ENCODE measurements around the gene PITRM1.

Gene PITRM1

DNA sequence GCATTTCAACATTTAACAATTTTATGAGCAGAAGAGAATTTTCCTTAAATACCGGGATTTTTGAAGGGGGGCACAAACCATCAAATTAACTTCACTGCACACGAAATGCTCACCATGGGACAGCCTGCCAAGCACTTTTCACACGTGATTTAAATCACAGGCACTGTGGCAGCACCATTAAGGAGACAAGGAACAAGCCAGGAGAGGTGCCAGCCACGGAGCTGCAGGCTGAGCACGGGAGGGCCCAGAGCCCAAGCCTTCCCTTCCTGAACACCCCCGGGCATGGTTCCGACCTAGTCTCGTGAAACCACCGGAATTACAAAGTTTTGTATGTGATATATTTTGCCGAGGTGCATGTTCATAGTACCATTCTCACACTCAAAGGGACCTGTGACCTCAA is 13.4 kb downstream of the PITRM1 start:
- TF ChIP-seq TCF12 (IDR thresholded peaks at IDR 0.05; ENCODE audit: low read depth) (no peak), CREB1 (IDR thresholded peaks at IDR 0.05; ENCODE audit: low read depth) (no peak), YY1 (IDR thresholded peaks at IDR 0.05; ENCODE audit: low read depth) (no peak), ZBTB7A (IDR thresholded peaks at IDR 0.05; ENCODE audit: low read depth) (no peak), FOXM1 (IDR thresholded peaks at IDR 0.05; ENCODE audit: borderline replicate concordance, low read depth) (no peak), EGR1 (IDR thresholded peaks at IDR 0.05) (no peak), EP300 (IDR thresholded peaks at IDR 0.05; ENCODE audit: borderline replicate concordance) (no peak), TEAD4 (IDR thresholded peaks at IDR 0.05) (no peak), TAF1 (IDR thresholded peaks at IDR 0.05; ENCODE audit: low read depth) (no peak), CEBPB (IDR thresholded peaks at IDR 0.05) (no peak), NFIC (IDR thresholded peaks at IDR 0.05) (no peak), RAD21 (IDR thresholded peaks at IDR 0.05; ENCODE audit: low read depth) (no peak)
- TF ChIP-seq, protein P1, sequence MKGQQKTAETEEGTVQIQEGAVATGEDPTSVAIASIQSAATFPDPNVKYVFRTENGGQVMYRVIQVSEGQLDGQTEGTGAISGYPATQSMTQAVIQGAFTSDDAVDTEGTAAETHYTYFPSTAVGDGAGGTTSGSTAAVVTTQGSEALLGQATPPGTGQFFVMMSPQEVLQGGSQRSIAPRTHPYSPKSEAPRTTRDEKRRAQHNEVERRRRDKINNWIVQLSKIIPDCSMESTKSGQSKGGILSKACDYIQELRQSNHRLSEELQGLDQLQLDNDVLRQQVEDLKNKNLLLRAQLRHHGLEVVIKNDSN (IDR thresholded peaks at IDR 0.05) = no peak
- TF ChIP-seq, protein P2, sequence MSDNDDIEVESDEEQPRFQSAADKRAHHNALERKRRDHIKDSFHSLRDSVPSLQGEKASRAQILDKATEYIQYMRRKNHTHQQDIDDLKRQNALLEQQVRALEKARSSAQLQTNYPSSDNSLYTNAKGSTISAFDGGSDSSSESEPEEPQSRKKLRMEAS (IDR thresholded peaks at IDR 0.05) = no peak
- TF ChIP-seq, protein P3, sequence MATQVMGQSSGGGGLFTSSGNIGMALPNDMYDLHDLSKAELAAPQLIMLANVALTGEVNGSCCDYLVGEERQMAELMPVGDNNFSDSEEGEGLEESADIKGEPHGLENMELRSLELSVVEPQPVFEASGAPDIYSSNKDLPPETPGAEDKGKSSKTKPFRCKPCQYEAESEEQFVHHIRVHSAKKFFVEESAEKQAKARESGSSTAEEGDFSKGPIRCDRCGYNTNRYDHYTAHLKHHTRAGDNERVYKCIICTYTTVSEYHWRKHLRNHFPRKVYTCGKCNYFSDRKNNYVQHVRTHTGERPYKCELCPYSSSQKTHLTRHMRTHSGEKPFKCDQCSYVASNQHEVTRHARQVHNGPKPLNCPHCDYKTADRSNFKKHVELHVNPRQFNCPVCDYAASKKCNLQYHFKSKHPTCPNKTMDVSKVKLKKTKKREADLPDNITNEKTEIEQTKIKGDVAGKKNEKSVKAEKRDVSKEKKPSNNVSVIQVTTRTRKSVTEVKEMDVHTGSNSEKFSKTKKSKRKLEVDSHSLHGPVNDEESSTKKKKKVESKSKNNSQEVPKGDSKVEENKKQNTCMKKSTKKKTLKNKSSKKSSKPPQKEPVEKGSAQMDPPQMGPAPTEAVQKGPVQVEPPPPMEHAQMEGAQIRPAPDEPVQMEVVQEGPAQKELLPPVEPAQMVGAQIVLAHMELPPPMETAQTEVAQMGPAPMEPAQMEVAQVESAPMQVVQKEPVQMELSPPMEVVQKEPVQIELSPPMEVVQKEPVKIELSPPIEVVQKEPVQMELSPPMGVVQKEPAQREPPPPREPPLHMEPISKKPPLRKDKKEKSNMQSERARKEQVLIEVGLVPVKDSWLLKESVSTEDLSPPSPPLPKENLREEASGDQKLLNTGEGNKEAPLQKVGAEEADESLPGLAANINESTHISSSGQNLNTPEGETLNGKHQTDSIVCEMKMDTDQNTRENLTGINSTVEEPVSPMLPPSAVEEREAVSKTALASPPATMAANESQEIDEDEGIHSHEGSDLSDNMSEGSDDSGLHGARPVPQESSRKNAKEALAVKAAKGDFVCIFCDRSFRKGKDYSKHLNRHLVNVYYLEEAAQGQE (IDR thresholded peaks at IDR 0.05; ENCODE audit: low read depth) = no peak

DNA sequence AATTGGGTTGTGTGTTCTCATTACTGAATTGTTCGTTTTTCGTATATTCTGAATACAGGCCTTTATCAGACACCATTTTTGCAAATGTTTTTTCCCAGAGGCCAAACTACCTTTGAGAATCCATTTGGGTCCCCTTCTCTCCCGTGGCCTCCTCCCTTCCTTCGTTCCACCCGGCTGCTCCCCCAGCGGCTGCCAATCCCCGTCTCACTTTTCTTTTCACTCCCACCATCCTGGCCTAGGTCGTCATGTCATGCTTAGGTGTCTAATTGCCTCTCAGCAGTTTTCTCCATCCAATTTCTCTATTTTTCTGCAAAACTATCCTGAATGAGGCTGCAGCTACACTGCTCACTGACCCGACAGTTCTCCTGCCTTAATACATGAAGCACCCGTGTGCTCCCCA is 17.9 kb downstream of the PITRM1 start:
- TF ChIP-seq TEAD4 (IDR thresholded peaks at IDR 0.05) = no peak
- no peak for TF ChIP-seq CREB1 (IDR thresholded peaks at IDR 0.05; ENCODE audit: low read depth)
- no peak for TF ChIP-seq FOXM1 (IDR thresholded peaks at IDR 0.05; ENCODE audit: borderline replicate concordance, low read depth)
- no peak for TF ChIP-seq NFIC (IDR thresholded peaks at IDR 0.05)
- no peak for TF ChIP-seq CEBPB (IDR thresholded peaks at IDR 0.05)
- no peak for TF ChIP-seq TCF12 (IDR thresholded peaks at IDR 0.05; ENCODE audit: low read depth)
- no peak for TF ChIP-seq EGR1 (IDR thresholded peaks at IDR 0.05)
- TF ChIP-seq RAD21 (IDR thresholded peaks at IDR 0.05; ENCODE audit: low read depth) = no peak
- no peak for TF ChIP-seq EP300 (IDR thresholded peaks at IDR 0.05; ENCODE audit: borderline replicate concordance)
- no peak for TF ChIP-seq ZBTB7A (IDR thresholded peaks at IDR 0.05; ENCODE audit: low read depth)
- TF ChIP-seq, protein P1 (IDR thresholded peaks at IDR 0.05) = no peak
- TF ChIP-seq YY1 (IDR thresholded peaks at IDR 0.05; ENCODE audit: low read depth) = no peak
- TF ChIP-seq, protein P3 (IDR thresholded peaks at IDR 0.05; ENCODE audit: low read depth) = no peak
- no peak for TF ChIP-seq TAF1 (IDR thresholded peaks at IDR 0.05; ENCODE audit: low read depth)
- TF ChIP-seq, protein P2 (IDR thresholded peaks at IDR 0.05) = no peak

DNA sequence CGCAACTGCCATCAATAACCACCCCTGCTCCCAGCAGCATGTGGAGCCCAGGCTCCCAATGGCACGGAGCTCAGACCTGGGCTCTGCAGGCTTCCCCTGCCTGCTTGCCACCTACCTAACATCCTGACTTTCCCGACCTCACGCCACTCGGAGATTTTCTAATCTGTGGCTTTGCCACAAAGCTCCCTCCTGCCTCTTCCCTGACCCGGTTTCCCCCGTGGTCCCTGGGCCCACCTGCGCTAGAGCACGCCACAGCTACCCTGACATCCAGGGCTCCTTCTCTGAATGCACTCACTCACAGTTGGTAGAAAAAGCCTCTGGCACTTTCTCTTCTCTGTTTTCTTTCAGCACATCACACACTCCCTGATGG is 20.0 kb downstream of the PITRM1 start:
- TF ChIP-seq FOXM1 (IDR thresholded peaks at IDR 0.05; ENCODE audit: borderline replicate concordance, low read depth) = no peak
- TF ChIP-seq YY1 (IDR thresholded peaks at IDR 0.05; ENCODE audit: low read depth) = no peak
- TF ChIP-seq, protein P1 (IDR thresholded peaks at IDR 0.05) = no peak

DNA sequence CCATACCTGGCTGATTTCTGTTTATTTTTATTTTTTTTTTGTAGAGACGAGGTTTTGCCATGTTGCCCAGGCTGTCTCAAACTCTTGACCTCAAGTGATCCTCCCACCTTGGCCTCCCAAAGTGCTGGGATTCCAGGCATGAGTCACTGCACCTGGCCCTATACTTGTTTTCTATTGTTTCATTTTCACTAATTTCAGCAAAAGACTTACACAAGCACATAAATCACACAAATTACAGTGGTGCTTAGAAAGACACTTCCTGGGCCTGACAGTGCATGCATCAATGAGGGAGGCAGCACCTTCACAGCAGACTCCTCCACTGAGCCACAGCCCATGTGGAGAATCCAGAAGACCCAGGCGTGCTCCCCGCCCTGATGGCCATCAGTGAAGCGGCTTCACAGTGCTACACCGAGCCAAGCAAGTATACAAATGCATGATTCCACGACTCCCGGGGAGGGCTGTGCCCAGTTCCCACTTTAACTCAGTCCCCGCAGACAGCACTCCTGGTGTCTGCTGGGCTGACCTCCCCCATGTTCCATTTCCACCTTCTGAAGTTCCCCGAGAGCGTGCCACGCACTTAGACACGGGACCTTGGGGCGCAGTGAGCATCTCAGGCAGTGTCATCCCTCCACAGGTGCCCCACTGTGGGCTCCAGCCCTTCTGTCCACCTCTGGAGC is 20.6 kb downstream of the PITRM1 start:
- TF ChIP-seq TCF12 (IDR thresholded peaks at IDR 0.05; ENCODE audit: low read depth) = peak; percentile 46
- TF ChIP-seq TEAD4 (IDR thresholded peaks at IDR 0.05) = peak; percentile 27; the same call in 1 of the 2 replicates
- peak; percentile 33; the same call in 1 of the 2 replicates for TF ChIP-seq NFIC (IDR thresholded peaks at IDR 0.05)
- TF ChIP-seq EP300 (IDR thresholded peaks at IDR 0.05; ENCODE audit: borderline replicate concordance) = peak; percentile 42; the same call in 1 of the 2 replicates
- no peak for TF ChIP-seq CREB1 (IDR thresholded peaks at IDR 0.05; ENCODE audit: low read depth)

DNA sequence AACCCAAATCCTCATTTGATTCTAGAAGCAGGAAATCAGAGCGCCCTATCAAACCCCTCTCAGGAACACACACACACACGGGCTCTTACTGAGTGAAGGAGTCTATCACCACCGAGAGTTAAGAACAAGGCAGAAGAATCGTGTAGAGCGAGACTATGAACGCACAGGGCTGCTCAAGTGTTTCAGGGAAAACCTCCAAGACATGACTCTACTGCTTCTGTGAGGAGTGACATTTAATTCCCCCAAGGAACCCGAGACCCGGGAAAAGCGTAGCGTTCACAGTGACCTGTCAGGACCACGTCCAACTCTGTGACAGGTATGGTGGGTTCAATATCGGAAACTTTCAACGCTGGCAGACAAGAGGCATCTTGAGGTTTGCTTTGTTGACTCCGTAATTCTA is 21.6 kb downstream of the PITRM1 start:
- no peak for TF ChIP-seq ZBTB7A (IDR thresholded peaks at IDR 0.05; ENCODE audit: low read depth)

DNA sequence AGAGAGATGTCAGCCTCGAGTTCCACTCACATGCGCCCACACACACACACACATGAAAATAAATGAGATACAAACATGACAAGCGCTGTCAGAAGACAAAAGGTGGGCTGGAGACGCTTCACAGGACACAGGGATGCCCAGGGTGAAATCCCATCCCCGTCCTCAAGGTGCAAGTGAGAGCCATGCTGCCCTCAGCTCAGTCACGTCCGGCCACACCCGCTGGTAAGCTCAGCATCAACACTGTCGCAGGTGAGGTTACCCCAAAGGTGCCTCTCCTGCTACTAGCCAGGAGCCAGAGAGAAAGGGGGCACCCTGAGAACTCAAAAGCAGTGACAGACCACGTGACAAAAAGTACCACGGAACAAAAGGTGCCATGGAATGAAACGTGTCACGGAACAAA is 22.2 kb downstream of the PITRM1 start:
- TF ChIP-seq TCF12 (IDR thresholded peaks at IDR 0.05; ENCODE audit: low read depth) (no peak), TAF1 (IDR thresholded peaks at IDR 0.05; ENCODE audit: low read depth) (no peak), EP300 (IDR thresholded peaks at IDR 0.05; ENCODE audit: borderline replicate concordance) (no peak), ZBTB7A (IDR thresholded peaks at IDR 0.05; ENCODE audit: low read depth) (no peak), CREB1 (IDR thresholded peaks at IDR 0.05; ENCODE audit: low read depth) (no peak), CEBPB (IDR thresholded peaks at IDR 0.05) (no peak), YY1 (IDR thresholded peaks at IDR 0.05; ENCODE audit: low read depth) (no peak), EGR1 (IDR thresholded peaks at IDR 0.05) (no peak), NFIC (IDR thresholded peaks at IDR 0.05) (no peak), RAD21 (IDR thresholded peaks at IDR 0.05; ENCODE audit: low read depth) (no peak), FOXM1 (IDR thresholded peaks at IDR 0.05; ENCODE audit: borderline replicate concordance, low read depth) (no peak), TEAD4 (IDR thresholded peaks at IDR 0.05) (no peak)
- TF ChIP-seq, protein P1 (IDR thresholded peaks at IDR 0.05) = no peak
- TF ChIP-seq, protein P3 (IDR thresholded peaks at IDR 0.05; ENCODE audit: low read depth) = no peak
- TF ChIP-seq, protein P2 (IDR thresholded peaks at IDR 0.05) = no peak

Data from Ishikawa (cell line).